Spleen (tissue), 11 donors: ENCODE results near the gene NDUFAF2. TPM values are rescaled to one million over a fixed set of nuclear protein-coding genes. Genes with fewer than 3 reads are reported as not detected.
A peak's percentile ranks its signal among the peaks of the same experiment; 100 is the strongest.

Experiments used
- DNase-seq: peaks from one replicate; pipeline ENCODE4 v3.0.0-alpha.2; 2020
- H3K27ac ChIP-seq, 8 donors: fragments of 200-600 bp; sonication (generic) in 7 of 8; 1 replicate in 4 of 8; 2 replicates in 4 of 8; pipeline versions ENCODE4 v1.5.0 to v1.8.0; 2016 to 2021; ENCODE audit warnings: inconsistent platforms in 4 of 8, mild to moderate bottlenecking in 4 of 8, moderate library complexity in 1 of 8
- H3K27me3 ChIP-seq, 7 donors: fragments of 200-600 bp; sonication (generic) in 6 of 7; replicated peaks in 1 of 7; 1 replicate in 4 of 7; 2 replicates in 3 of 7; pipeline versions ENCODE4 v1.5.0 to v1.8.0; 2016 to 2021; ENCODE audit warnings: inconsistent platforms in 3 of 7, mild to moderate bottlenecking in 1 of 7
- H3K36me3 ChIP-seq, 6 donors: fragments of 200-600 bp; sonication (generic) in 5 of 6; 1 replicate in 4 of 6; 2 replicates in 2 of 6; pipeline versions ENCODE4 v1.5.0 to v1.8.0; 2016 to 2021; ENCODE audit warnings: inconsistent platforms in 2 of 6
- H3K4me1 ChIP-seq, 6 donors: fragments of 200-600 bp; sonication (generic) in 5 of 6; 1 replicate in 3 of 6; 2 replicates in 3 of 6; pipeline versions ENCODE4 v1.5.0 to v1.8.0; 2016 to 2021; ENCODE audit warnings: inconsistent platforms in 3 of 6
- H3K4me3 ChIP-seq, 8 donors: fragments of 200-600 bp; sonication (generic) in 7 of 8; 1 replicate in 4 of 8; 2 replicates in 4 of 8; pipeline versions ENCODE4 v1.5.0 to v1.8.0; 2016 to 2021; ENCODE audit warnings: inconsistent platforms in 4 of 8, mild to moderate bottlenecking in 4 of 8, moderate library complexity in 2 of 8
- H3K9me3 ChIP-seq, 8 donors: fragments of 200-600 bp; sonication (generic) in 7 of 8; 1 replicate in 4 of 8; 2 replicates in 4 of 8; pipeline versions ENCODE4 v1.5.0 to v1.8.0; 2016 to 2021; ENCODE audit warnings: inconsistent platforms in 4 of 8
- POLR2A ChIP-seq, 3 donors: fragments of 450-650 bp; IDR thresholded peaks; one replicate each; pipeline ENCODE4 v1.5.1; 2017; ENCODE audit warnings: antibody characterized with exemption in 3 of 3, mild to moderate bottlenecking in 1 of 3
- POLR2AphosphoS5 ChIP-seq, 3 donors: sonication (generic); formaldehyde crosslinking; IDR thresholded peaks; one replicate each; pipeline ENCODE4 v1.5.1; 2017; ENCODE audit warnings: antibody characterized with exemption in 3 of 3
- WGBS, 5 donors: extraction: QIAGEN DNeasy Blood & Tissue Kit in 3 of 5; methylation state at CpG; one replicate each; pipeline versions ENCODE4 v1.1.5 to v1.1.7; 2013 to 2018; 5-methylcytosine and 5-hydroxymethylcytosine counted together
- intact Hi-C: fragments of 100-400 bp; cut with DNase I; formaldehyde crosslinking; loops from one replicate; pipeline ENCODE4 v1.15.0; 2023; ENCODE audit warnings: low total_unique reads
- polyA plus RNA-seq, 3 donors: library from polyadenylated mRNA; stranded (reverse); fragments of 200-250 nt; gene quantifications; one replicate each; pipeline ENCODE4 v1.2.1, GENCODE V29; 2013
- total RNA-seq, 7 donors: library from RNA; depleted of rRNA in 3 of 7; stranded (reverse); fragments of >200 nt in 3 of 7; fragmentation: NEBNext Ultra II Directional in 4 of 7; extraction: Animal tissue kit (Norgen Biotek cat#: 25700) in 4 of 7; gene quantifications; one replicate each; pipeline versions ENCODE4 v1.1.0 to v1.2.1, GENCODE V29; 2016 to 2021
- TF ChIP-seq, protein P1 (sequence below), 11 experiments: fragments of 200-600 bp in 7 of 11; fragments of 450-650 bp in 4 of 11; sonication (generic) in 4 of 11; IDR thresholded peaks in 8 of 11; conservative IDR thresholded peaks in 3 of 11; 1 replicate in 7 of 11; 2 replicates in 4 of 11; pipeline versions ENCODE4 v1.4.0 to v1.8.0; 2016 to 2021; ENCODE audit warnings: antibody characterized with exemption in 11 of 11, inconsistent platforms in 4 of 11, mild to moderate bottlenecking in 1 of 11
- donor health status: healthy with polysubstance abuse.
- donor health status: DM: no; HTN: no; CAD: no; lungs with moderate emphysema.
- donor health status: DM: no; HTN: no; CAD: no.
- donor health status: Bipolar disorder and iron deficiency.
- donor health status: healthy.
- donor health status: DM: no; HTN: no; CAD: no.
- donor health status: DM: yes; HTN: yes; CAD: no.

Gene NDUFAF2
- total and polyA plus RNA-seq, 10 donors = 3.2 to 40.5 (median 13.1) TPM

DNA sequence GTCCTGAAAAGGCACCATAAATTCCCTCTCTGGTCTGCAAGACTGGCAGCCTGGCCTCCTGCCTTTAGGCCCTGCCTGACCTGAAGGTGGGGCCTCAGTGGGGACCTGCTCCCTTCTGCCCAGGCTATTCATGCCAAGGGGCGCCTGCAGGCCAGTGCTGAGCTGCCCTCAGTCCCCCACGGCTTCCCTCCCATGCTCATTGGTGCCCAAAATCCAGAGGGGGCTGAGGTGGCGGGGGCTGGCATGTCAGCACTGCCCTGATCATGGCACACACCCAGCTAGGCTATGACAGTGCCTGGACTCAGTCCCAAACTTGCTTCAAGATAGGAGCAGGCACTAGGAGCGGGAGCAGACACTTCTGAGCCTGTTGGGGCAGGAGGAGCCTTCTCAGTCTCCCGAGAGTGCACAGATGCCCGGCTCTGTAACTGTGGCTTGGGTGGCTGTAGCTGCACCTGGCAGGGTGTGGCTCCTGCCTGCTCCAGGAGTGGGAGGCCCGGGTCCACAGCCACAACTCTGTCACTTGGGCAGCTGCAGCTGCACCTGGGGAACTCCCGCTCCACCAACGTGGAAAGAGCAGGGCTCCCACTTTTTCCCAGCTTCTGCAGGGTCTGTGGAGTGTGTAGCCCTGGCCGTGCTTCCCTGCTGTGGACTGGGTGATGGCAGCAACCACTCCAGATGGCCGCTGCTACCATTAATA, 49.0 kb downstream of the NDUFAF2 start:
- TF ChIP-seq POLR2AphosphoS5 (IDR thresholded peaks at IDR 0.05) (no peak), POLR2A (IDR thresholded peaks at IDR 0.05) (no peak)
- TF ChIP-seq, protein P1, sequence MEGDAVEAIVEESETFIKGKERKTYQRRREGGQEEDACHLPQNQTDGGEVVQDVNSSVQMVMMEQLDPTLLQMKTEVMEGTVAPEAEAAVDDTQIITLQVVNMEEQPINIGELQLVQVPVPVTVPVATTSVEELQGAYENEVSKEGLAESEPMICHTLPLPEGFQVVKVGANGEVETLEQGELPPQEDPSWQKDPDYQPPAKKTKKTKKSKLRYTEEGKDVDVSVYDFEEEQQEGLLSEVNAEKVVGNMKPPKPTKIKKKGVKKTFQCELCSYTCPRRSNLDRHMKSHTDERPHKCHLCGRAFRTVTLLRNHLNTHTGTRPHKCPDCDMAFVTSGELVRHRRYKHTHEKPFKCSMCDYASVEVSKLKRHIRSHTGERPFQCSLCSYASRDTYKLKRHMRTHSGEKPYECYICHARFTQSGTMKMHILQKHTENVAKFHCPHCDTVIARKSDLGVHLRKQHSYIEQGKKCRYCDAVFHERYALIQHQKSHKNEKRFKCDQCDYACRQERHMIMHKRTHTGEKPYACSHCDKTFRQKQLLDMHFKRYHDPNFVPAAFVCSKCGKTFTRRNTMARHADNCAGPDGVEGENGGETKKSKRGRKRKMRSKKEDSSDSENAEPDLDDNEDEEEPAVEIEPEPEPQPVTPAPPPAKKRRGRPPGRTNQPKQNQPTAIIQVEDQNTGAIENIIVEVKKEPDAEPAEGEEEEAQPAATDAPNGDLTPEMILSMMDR (IDR thresholded peaks at IDR 0.05 in 8 of 11, conservative IDR thresholded peaks at IDR 0.05 in 3 of 11) = no peak
- Histone ChIP-seq H3K36me3 (peaks cover 0 to 18% (median 5%) of the 10 kb centered on the region in 6 donors), H3K4me1 (no peaks in the 10 kb centered on the region), H3K27me3 (no peaks in the 10 kb centered on the region), H3K9me3 (peaks cover 0 to 50% (median 44%) of the 10 kb centered on the region in 8 donors), H3K4me3 (no peak overlapping the region), H3K27ac (no peak overlapping the region)
- DNase-seq = peak; percentile 66
- intact Hi-C loops = no loop called here
- 84 to 91% (median 88%) methylated on average over 7 to 11 of the region's 11 CpGs for WGBS, 5 donors

GRCh38 chr5:60996368-60996767, 51.4 kb downstream of the NDUFAF2 start:
- H3K4me3 ChIP-seq = no peak overlapping the region
- DNase-seq = no peak
- no peaks in the 10 kb centered on the region for H3K27me3 ChIP-seq
- intact Hi-C loops = no loop called here
- 75 to 98% (median 83%) methylated on average over 3 of the region's 3 CpGs for WGBS, 5 donors
- peaks cover 0 to 34% (median 31%) of the 10 kb centered on the region in 8 donors for H3K9me3 ChIP-seq
- TF ChIP-seq POLR2AphosphoS5 (IDR thresholded peaks at IDR 0.05) (no peak), POLR2A (IDR thresholded peaks at IDR 0.05) (no peak)
- TF ChIP-seq, protein P1 (IDR thresholded peaks at IDR 0.05 in 8 of 11, conservative IDR thresholded peaks at IDR 0.05 in 3 of 11) = no peak
- no peak overlapping the region for H3K27ac ChIP-seq
- H3K4me1 ChIP-seq = no peaks in the 10 kb centered on the region
- peaks cover 0 to 18% (median 5%) of the 10 kb centered on the region in 6 donors for H3K36me3 ChIP-seq

- intact Hi-C loops = no loop called here
- Histone ChIP-seq H3K27me3 (no peaks in the 10 kb centered on the region), H3K4me3 (no peak overlapping the region), H3K9me3 (peaks cover 0 to 21% (median 19%) of the 10 kb centered on the region in 8 donors), H3K27ac (no peak overlapping the region), H3K36me3 (peaks cover 0 to 17% (median 5%) of the 10 kb centered on the region in 6 donors), H3K4me1 (no peaks in the 10 kb centered on the region)
- DNase-seq = no peak
- no peak for TF ChIP-seq POLR2AphosphoS5 (IDR thresholded peaks at IDR 0.05)
- TF ChIP-seq, protein P1 (IDR thresholded peaks at IDR 0.05 in 8 of 11, conservative IDR thresholded peaks at IDR 0.05 in 3 of 11) = no peak
- WGBS, 5 donors = 92 to 99% (median 98%) methylated on average over 1 of the region's 1 CpG
These were observed 52.7 kb downstream of the NDUFAF2 start for GRCh38 chr5:60997721-60998120.

GRCh38 chr5:61000887-61001286, 55.9 kb downstream of the NDUFAF2 start:
- peaks cover 0 to 4% (median 0%) of the 10 kb centered on the region in 8 donors for H3K9me3 ChIP-seq
- H3K36me3 ChIP-seq = no peaks in the 10 kb centered on the region
- H3K27me3 ChIP-seq = no peaks in the 10 kb centered on the region
- no peak overlapping the region for H3K27ac ChIP-seq
- no peaks in the 10 kb centered on the region for H3K4me1 ChIP-seq
- TF ChIP-seq POLR2A (IDR thresholded peaks at IDR 0.05) (no peak), POLR2AphosphoS5 (IDR thresholded peaks at IDR 0.05) (no peak)
- TF ChIP-seq, protein P1 (IDR thresholded peaks at IDR 0.05 in 8 of 11, conservative IDR thresholded peaks at IDR 0.05 in 3 of 11) = no peak
- no peak for DNase-seq
- intact Hi-C loops = no loop called here
- no peak overlapping the region for H3K4me3 ChIP-seq
